ENCODE measurements around the gene CHAT.

GRCh38 chr10:49645417-49645816, 31.6 kb downstream of the CHAT start:
- TF ChIP-seq EZH2 (optimal IDR thresholded peaks at IDR 0.05; ENCODE audit: low read depth, low read length) (no peak), CTCF (IDR thresholded peaks at IDR 0.05; ENCODE audit: low read length) (no peak), EZH2phosphoT487 (IDR thresholded peaks at IDR 0.05; ENCODE audit: low read length) (no peak)
